Gastroesophageal sphincter (tissue), 3 donors: Measurements from ENCODE around the gene CD48.

Experiments
- EP300 ChIP-seq: sonication (generic); formaldehyde crosslinking; IDR thresholded peaks from one replicate; pipeline ENCODE4 v1.6.1; 2017; ENCODE audit warnings: antibody characterized with exemption, mild to moderate bottlenecking
- POLR2A ChIP-seq, 2 donors: fragments of 450-650 bp; IDR thresholded peaks; one replicate each; pipeline ENCODE4 v1.6.1; 2017; ENCODE audit warnings: antibody characterized with exemption in 2 of 2, mild to moderate bottlenecking in 2 of 2, moderate library complexity in 1 of 2
- POLR2AphosphoS5 ChIP-seq: sonication (generic); formaldehyde crosslinking; IDR thresholded peaks from one replicate; pipeline ENCODE4 v1.6.1; 2017; ENCODE audit warnings: antibody characterized with exemption
- TF ChIP-seq, protein P1 (sequence below), 4 experiments: fragments of 200-600 bp in 2 of 4; fragments of 450-650 bp in 2 of 4; sonication (generic) in 1 of 4; IDR thresholded peaks; one replicate each; pipeline ENCODE4 v1.5.1; 2017 to 2019; ENCODE audit warnings: antibody characterized with exemption in 4 of 4, mild to moderate bottlenecking in 2 of 4, moderate library complexity in 2 of 4

DNA sequence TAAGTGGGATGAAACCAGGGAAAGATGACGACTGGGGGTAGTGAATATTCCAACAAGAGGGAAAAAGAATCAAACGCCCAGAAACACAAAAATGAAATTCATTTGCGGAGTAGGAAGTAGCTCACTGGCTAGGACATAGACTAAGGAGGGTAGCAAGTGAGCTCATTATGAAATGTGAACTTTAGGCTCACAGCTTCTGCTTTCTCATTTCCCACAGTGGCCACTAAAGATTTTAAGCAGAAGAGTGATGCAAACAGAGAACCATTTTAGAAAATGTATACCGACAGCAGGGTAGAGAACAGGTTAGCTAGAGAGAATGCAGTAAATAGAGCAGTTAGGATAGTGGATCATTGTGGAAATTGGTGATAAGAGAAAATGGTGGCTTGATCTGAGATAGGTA, 3.5 kb downstream of the CD48 start:
- TF ChIP-seq POLR2A (IDR thresholded peaks at IDR 0.05) (no peak), POLR2AphosphoS5 (no peak), EP300 (no peak)
- TF ChIP-seq, protein P1, sequence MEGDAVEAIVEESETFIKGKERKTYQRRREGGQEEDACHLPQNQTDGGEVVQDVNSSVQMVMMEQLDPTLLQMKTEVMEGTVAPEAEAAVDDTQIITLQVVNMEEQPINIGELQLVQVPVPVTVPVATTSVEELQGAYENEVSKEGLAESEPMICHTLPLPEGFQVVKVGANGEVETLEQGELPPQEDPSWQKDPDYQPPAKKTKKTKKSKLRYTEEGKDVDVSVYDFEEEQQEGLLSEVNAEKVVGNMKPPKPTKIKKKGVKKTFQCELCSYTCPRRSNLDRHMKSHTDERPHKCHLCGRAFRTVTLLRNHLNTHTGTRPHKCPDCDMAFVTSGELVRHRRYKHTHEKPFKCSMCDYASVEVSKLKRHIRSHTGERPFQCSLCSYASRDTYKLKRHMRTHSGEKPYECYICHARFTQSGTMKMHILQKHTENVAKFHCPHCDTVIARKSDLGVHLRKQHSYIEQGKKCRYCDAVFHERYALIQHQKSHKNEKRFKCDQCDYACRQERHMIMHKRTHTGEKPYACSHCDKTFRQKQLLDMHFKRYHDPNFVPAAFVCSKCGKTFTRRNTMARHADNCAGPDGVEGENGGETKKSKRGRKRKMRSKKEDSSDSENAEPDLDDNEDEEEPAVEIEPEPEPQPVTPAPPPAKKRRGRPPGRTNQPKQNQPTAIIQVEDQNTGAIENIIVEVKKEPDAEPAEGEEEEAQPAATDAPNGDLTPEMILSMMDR (IDR thresholded peaks at IDR 0.05) = no peak
